Transverse colon (tissue), 4 donors: Measurements from ENCODE around the gene MSTO1.

ENCODE experiments used
- EP300 ChIP-seq: sonication (generic); formaldehyde crosslinking; IDR thresholded peaks from one replicate; pipeline ENCODE4 v1.6.1; 2017; ENCODE audit warnings: antibody characterized with exemption, low read depth
- POLR2AphosphoS5 ChIP-seq, 3 donors: sonication (generic); formaldehyde crosslinking; IDR thresholded peaks; one replicate each; pipeline ENCODE4 v1.6.1; 2016; ENCODE audit warnings: antibody characterized with exemption in 3 of 3
- TF ChIP-seq, protein P1 (sequence below), 5 experiments: fragments of 200-600 bp in 3 of 5; fragments of 450-650 bp in 2 of 5; sonication (generic) in 3 of 5; IDR thresholded peaks; 1 replicate in 2 of 5; 2 replicates in 3 of 5; pipeline ENCODE4 v1.5.1; 2016 to 2017; ENCODE audit warnings: antibody characterized with exemption in 5 of 5, inconsistent platforms in 3 of 5, mild to moderate bottlenecking in 2 of 5, moderate library complexity in 1 of 5

DNA sequence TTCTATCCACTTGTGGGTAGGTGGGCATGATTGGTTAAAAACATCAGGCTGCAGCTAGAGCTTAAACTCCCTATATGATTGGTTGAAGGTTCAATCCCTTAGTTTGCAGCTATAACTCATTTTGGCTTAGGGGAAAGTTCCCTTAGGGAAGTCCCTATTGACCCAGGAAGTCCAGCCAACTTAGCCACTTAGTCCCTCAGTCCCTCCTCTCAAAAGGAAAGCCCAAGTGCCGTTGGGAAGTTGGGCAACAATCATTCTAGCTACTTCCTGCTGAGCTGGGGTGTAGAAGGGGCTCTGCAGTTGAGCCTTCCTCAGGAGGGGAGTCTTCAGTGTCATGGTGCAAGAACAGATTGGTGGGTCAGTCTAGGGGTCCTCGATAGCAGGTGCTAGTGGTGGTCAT is 12.2 kb downstream of the MSTO1 start:
- TF ChIP-seq, protein P1, sequence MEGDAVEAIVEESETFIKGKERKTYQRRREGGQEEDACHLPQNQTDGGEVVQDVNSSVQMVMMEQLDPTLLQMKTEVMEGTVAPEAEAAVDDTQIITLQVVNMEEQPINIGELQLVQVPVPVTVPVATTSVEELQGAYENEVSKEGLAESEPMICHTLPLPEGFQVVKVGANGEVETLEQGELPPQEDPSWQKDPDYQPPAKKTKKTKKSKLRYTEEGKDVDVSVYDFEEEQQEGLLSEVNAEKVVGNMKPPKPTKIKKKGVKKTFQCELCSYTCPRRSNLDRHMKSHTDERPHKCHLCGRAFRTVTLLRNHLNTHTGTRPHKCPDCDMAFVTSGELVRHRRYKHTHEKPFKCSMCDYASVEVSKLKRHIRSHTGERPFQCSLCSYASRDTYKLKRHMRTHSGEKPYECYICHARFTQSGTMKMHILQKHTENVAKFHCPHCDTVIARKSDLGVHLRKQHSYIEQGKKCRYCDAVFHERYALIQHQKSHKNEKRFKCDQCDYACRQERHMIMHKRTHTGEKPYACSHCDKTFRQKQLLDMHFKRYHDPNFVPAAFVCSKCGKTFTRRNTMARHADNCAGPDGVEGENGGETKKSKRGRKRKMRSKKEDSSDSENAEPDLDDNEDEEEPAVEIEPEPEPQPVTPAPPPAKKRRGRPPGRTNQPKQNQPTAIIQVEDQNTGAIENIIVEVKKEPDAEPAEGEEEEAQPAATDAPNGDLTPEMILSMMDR (IDR thresholded peaks at IDR 0.05) = no peak
- TF ChIP-seq POLR2AphosphoS5 (IDR thresholded peaks at IDR 0.05) (no peak), EP300 (no peak)
